KOPT-K1 (cell line): ENCODE results near the gene PSMF1.

Experiments
- H3K27ac ChIP-seq: fragments of 200-600 bp; sonication (generic); 2 replicates; pipeline ENCODE4 v1.5.1; 2016; ENCODE audit warnings: antibody characterized with exemption, mild to moderate bottlenecking, low read depth, low read length; ENCODE audit not compliant: poor library complexity, severe bottlenecking
- H3K36me3 ChIP-seq: fragments of 200-600 bp; sonication (generic); 2 replicates; pipeline ENCODE4 v1.5.1; 2017; ENCODE audit warnings: antibody characterized with exemption, mild to moderate bottlenecking, low read length, moderate library complexity; ENCODE audit not compliant: insufficient read depth
- H3K9me3 ChIP-seq: fragments of 200-600 bp; sonication (generic); 2 replicates; pipeline ENCODE4 v1.5.1; 2017; ENCODE audit warnings: antibody characterized with exemption, low read length, mild to moderate bottlenecking; ENCODE audit not compliant: insufficient read depth, poor library complexity, severe bottlenecking

The PSMF1 gene

DNA sequence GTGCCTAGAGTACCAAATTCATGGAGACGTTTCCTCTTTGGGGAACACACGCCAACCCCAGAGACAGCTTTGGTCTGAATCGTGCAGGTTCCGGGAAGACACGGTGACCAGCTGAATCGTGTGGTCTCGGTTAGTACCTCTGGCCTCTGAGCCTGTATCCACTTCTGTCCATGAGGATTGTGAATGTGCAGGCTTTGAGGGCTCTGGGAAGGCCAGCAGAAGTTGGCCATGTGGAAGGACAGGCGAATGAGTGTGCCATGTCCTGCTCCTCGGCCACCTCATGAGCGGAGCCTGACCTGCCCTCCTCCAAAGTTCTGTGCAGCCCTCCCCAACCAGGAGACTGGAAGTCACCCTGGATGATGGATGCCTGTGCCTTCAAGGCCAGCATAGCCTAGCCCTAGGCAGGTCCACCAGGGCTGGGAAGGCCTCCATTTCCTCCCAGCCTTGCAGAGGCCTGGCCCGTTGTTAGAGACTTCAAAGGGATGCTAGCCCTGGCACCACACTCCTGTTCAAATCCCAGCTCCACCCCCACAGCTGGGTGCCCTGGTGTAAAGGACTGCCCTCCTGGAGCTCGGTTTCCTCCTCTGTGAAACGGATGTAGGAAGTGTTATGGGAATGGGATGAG lies 68.1 kb downstream of the PSMF1 start:
- Histone ChIP-seq H3K27ac (no peak overlapping the region), H3K36me3 (no peaks in the 10 kb centered on the region), H3K9me3 (no peaks in the 10 kb centered on the region)

DNA sequence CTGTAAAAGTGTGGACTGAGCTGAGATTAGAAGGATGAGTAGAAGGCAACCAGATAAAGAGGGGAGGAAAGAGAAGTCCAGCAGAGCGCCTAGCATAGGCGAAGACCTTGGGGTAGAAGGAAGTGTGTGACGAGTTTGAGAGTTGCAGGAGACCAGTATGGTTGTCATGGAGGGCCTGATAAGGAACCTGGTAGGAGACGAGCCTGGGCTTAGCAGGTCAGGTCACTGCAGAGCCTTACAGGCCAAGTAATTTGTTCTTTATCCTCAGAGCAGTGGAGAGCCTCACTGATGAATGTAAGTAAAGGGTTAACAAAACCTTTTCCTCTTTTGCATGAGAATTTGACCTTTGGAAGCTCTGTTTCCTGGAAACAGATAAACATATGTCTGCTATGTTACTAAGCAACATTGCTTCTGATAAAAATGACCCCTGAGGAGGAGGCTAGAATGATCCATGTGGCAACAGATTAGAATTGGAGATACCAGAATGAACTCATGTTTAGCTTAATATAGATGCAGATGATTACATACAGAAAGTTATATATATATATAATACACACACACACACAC lies 69.3 kb downstream of the PSMF1 start:
- no peaks in the 10 kb centered on the region for H3K9me3 ChIP-seq
- no peak overlapping the region for H3K27ac ChIP-seq
- no peaks in the 10 kb centered on the region for H3K36me3 ChIP-seq

DNA sequence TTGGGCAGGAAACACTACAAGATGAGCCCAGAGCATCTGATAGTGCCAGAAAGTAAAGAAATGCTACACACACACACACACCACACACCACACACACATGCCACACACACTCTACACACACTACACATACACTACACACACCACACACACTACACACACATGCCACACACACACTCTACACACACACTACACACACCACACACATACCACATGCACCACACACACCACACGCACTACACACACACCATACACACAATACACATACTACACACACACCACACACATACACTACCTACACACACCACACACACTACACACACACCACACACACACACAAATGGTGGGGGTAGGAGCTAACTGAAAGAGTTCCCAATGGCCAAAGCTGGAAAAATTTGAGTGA lies 69.9 kb downstream of the PSMF1 start:
- Histone ChIP-seq H3K27ac (no peak overlapping the region), H3K9me3 (no peaks in the 10 kb centered on the region)

DNA sequence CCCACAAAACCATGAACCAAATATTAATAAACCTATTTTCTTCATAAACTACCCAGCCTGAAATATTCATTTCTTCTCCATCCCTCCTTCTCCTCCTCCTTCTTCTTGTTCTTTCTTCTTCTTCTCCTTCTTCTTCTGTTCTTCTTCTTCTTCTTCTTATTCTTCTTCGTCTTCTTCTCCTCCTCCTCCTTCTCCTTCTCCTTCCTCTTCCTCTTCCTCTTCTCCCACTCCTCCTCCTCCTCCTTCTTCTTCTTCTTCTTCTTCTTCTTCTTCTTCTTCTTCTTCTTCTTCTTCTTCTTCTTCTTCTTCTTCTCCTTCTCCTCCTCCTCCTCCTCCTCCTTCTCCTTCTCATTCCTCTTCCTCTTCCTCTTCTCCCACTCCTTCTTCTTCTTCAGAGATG lies 71.4 kb downstream of the PSMF1 start:
- Histone ChIP-seq H3K9me3 (no peaks in the 10 kb centered on the region), H3K27ac (no peak overlapping the region), H3K36me3 (no peaks in the 10 kb centered on the region)

More for the DNA sequence above, 69.9 kb downstream of the PSMF1 start:
- H3K36me3 ChIP-seq = no peaks in the 10 kb centered on the region

DNA sequence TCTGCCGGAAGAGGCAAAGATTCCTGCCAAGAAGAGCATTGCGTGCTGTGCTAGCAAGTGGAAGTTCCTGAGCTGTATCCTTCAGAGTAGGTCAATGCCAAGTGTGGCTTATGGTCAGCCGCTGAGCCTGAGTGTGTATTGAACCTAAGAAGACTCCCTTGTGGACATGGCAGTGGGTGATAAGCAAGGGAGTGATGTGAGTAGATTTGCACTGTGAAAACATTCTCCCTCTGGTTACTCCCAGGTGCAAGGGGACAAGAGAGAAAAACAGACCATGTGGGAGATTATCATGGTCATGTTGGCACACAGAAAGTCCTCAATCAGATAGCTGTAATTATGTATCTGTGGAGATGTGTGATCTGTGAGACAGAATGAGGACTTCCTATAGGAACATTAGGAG lies 72.4 kb downstream of the PSMF1 start:
- Histone ChIP-seq H3K9me3 (no peaks in the 10 kb centered on the region), H3K27ac (no peak overlapping the region)

DNA sequence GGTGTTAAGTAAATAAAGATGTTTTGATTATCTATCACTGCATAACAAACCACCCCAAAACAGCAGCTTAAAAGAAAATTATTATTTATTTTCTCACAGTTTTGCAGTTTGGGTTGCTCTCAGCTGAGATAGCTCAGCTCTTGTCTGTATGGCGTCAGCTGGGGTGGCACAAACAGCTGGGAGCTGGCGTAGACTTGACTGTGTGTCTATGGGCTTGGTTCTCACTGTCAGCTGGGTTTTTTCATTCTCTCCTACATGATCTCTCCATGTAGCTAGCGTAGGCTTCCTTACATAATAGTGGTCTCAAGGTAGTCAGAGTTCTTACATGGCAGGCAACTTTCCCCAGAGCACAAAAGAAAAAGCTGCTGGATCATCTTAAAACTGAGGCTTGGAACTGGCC lies 72.9 kb downstream of the PSMF1 start:
- H3K9me3 ChIP-seq = no peaks in the 10 kb centered on the region
- H3K36me3 ChIP-seq = no peaks in the 10 kb centered on the region
- no peak overlapping the region for H3K27ac ChIP-seq

More for the DNA sequence above, 72.4 kb downstream of the PSMF1 start:
- H3K36me3 ChIP-seq = no peaks in the 10 kb centered on the region

DNA sequence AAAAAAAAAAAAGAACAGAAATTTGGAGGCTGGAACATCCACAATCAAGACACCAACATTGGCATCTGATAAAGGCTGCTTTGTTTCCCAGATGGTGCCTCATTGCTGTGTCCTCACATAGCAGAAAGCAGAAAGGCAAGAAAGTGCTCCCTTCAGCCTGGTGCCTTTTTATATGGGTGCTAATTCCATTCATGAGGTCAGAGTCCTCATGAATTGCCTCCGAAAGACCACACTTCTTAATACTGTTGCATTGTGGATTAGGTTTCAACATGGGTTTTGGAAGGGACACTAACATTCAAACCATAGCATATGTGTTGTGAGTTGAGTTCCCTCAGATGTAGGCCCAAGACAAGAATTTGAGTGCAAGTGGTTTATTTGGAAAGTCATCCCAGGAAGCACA lies 76.8 kb downstream of the PSMF1 start:
- Histone ChIP-seq H3K9me3 (no peaks in the 10 kb centered on the region), H3K36me3 (no peaks in the 10 kb centered on the region), H3K27ac (no peak overlapping the region)

DNA sequence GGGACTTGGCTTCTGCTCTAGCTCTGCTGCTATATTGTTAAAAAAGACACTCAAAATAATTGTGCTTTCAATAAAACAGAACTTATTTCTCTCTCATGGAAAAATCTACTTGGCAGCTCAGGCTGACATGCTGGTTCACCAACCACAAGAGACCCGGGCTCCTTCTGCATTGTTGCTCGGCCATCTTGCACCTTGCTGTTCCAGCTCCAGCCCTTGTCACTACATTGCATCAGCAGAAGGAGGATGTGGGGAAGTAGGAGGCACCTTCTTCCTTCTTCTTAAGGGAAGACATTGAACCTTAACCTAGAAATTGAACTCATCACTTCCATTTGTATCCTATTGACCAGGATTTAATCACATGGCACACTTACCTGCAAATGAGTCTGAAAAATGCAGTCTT lies 78.2 kb downstream of the PSMF1 start:
- no peak overlapping the region for H3K27ac ChIP-seq
- no peaks in the 10 kb centered on the region for H3K36me3 ChIP-seq
- no peaks in the 10 kb centered on the region for H3K9me3 ChIP-seq

DNA sequence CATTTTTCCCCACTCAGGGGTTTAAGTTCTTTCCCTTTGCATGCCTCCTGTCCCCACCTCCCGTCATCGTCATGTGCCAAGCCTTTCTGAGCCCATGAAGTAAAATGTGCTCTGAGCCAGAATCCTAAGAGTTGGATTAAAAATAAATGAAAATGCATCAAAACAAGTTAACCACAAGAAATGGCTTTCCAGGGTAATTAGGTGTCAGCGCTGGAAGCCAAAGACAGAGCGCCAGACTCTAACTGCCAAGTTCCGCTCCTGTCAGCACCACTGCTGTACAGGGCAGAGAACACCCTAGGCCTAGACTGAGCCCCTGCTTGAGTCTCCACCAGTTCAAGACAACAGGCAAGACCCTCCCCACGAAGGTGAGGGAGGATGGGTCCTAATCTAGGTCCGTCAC lies 79.4 kb downstream of the PSMF1 start:
- Histone ChIP-seq H3K36me3 (no peaks in the 10 kb centered on the region), H3K9me3 (no peaks in the 10 kb centered on the region), H3K27ac (no peak overlapping the region)

DNA sequence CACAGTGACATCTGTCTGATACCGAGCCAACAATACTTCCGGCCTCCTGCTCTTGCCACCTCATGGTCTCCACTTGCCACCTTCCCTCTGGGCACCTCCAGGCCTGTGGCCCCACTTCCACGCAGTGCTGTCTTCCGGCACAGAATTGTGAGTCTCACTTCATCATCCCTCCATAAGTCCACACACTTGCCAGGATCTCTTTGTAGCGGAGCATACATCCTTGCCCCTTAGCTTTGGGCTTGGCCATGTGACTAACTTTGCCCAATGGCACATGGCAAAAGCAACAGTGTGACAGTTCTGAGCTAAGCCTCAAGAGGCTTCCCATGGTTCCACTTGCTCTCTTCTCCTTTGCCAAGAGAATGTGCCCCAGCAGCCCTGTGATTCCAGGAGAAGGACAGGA lies 80.3 kb downstream of the PSMF1 start:
- H3K27ac ChIP-seq = no peak overlapping the region
- H3K9me3 ChIP-seq = no peaks in the 10 kb centered on the region
- no peaks in the 10 kb centered on the region for H3K36me3 ChIP-seq

DNA sequence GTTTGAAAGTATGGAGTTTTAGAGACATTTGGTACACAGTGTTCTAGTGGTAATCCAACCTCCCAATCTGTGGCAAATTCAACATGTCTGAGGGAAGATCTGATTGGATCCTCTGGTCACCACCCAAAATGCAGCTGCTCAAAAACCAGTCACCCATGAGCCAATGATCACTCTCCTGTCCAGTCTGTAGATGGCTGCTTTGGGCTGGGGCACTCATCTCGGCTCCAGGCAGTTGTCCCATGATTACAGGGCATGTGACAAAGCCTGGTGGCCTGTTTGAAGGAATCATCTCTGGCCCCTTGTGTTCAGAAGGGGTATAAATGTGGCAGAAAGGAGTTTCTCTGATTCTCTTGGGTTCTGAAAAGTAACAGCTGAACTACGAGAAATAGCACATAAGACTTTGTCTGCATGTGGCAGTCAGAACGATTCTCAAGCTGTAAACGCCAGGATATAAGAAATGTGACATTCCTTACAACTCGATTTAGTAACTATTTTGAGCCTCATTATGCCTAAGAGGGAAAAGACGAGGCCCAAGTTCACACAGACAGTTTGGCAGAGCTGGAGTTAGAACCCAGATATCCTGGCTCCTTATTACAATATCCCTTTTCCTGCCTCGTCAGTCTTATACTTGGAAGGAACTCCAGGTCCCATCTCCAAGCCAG lies 80.9 kb downstream of the PSMF1 start:
- Histone ChIP-seq H3K36me3 (no peaks in the 10 kb centered on the region), H3K9me3 (no peaks in the 10 kb centered on the region), H3K27ac (no peak overlapping the region)

DNA sequence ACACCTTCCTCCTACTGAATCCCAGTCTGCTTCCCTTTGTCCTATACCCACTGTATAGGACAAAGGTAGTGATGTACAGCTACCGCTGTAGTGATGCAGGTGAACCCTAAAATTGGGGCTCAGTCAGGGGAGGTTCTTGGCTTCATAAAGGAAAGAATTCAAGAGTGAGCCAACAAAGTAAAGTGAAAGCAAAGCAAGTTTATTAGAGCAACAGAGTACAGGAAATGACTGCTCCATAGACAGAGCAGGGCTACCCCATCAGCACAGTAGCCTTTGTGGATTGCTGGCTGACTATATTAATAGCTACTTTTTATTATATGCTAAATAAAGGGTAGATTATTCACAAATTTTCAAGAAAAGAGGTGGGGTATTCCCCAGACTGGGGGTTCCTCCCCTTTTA lies 81.6 kb downstream of the PSMF1 start:
- no peaks in the 10 kb centered on the region for H3K9me3 ChIP-seq
- H3K27ac ChIP-seq = no peak overlapping the region
- no peaks in the 10 kb centered on the region for H3K36me3 ChIP-seq

DNA sequence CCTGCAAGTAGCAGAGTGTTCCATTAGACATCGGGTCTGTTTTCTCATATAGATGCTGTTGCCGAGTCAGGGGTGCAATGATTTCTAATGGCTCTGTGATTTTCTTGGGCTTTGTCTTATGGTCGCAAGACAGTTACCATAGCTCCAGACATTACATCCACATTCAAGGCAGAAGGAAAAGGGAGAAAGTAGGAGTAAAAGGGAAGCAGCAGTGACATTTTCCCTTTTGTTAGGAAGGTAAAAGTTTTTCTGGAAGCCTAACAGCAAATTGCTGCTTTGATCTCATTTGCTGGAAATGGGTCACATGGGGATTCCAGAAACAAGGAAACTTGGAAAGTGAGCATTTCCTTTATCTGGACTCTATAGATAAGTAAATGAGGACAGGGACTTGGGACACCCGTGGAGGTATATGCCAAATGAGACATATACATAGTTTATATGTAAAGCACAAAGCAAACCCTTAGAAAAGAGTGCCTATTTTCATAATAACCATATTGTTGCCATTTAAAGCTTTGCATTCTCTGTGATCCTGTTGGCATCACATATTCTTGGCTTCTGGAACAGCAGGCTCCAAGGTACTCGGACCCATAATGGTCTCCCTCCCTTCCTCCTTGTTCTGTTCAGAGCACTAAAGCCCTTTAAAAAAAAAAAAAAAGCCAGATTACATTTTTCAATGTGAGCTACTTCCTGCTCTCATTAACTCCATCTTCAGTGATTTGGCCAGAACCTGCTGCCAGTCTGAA lies 84.5 kb downstream of the PSMF1 start, which contains the start of gene C20orf202:
TSS of gene C20orf202 (plus strand) at position 693 of the 743 bp plus-strand sequence. CDS start 132 bp downstream, outside the sequence.
- no peak within 1 kb of the TSS for H3K27ac ChIP-seq
- no peaks in the 10 kb centered on the region for H3K36me3 ChIP-seq
- H3K9me3 ChIP-seq = no peaks in the 10 kb centered on the region

DNA sequence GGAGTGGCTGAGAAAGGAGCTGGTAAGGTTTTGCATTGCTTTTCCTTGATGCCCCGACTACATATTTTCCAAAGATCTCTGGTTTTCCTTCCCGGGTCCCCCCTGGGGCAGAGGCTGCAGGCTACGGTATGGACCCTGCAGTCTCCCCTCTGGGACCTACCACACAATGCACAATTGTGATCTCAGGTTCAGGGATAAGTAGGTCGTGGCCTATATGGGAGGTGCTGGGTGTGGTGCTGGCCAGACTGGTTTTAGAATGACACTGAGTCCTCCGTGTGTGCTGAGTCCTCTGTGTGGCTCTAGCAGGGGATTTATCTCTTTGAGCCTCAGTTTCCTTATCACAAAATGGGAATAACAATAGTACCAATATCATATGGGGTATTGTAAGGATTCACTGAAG lies 85.2 kb downstream of the PSMF1 start:
- no peaks in the 10 kb centered on the region for H3K36me3 ChIP-seq
- no peak overlapping the region for H3K27ac ChIP-seq
- no peaks in the 10 kb centered on the region for H3K9me3 ChIP-seq

DNA sequence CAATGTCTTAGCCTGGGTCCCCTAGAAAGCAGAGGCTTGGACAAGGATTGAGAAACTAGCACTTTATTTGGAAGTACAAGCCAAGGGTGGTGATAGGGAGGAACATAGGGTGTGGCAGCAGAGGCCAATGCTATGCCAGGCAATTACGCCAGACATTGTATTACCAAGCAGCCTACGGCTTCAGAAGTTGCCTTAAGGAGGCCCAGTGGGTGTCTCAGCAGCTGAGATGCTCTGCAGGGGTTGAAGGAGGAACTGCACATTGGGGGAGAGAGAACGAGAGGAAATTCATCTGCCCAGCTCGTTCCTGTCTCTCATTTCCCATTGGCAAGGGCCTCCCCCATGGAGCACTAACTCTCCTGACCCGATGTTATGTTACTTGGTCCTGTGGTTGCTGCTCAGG lies 85.7 kb downstream of the PSMF1 start:
- Histone ChIP-seq H3K9me3 (no peaks in the 10 kb centered on the region), H3K27ac (no peak overlapping the region), H3K36me3 (no peaks in the 10 kb centered on the region)
